ENCODE data around the gene GSTT2.
A peak's percentile ranks its signal among the peaks of the same experiment; 100 is the strongest.
"Not testable (repeated sequence)": the region's sequence is repeated elsewhere in the genome, so short reads cannot be mapped to it uniquely, and the experiment has no call there.

The GSTT2 gene

GRCh38 chr22:23979557-23980240 is at the start of gene GSTT2:
TSS of gene GSTT2 (plus strand) at chr22:23980134.
- DNase-seq, result not testable (repeated sequence)

GRCh38 chr22:23938328-23939016 is 41.5 kb upstream of the GSTT2 start:
- no peak for DNase-seq

- DNase-seq, result no peak
Observed at GRCh38 chr22:23939017-23939357, 40.9 kb upstream of the GSTT2 start.

DNA sequence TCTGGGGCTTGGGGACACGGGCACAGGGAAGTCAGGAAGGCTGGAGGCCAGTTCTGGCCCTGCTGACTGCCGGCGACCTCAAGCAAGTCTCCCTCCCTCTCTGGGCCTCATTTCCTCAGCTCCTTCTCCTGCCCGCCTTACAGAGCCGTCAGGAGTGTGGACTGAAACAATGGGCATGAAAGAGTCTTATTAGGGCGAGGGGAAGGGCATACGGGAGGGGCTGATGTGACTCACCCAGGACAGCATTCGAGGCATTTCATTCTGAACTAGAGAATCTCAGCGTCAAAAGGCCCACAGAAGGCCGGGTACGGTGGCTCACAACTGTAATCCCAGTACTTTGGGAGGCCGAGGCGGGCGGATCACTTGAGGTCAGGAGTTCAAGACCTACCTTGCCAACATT is 39.8 kb upstream of the GSTT2 start:
- DNase-seq, result not testable (repeated sequence)

- not testable (repeated sequence) for DNase-seq
Observed at GRCh38 chr22:23947391-23947790, 32.5 kb upstream of the GSTT2 start.

DNA sequence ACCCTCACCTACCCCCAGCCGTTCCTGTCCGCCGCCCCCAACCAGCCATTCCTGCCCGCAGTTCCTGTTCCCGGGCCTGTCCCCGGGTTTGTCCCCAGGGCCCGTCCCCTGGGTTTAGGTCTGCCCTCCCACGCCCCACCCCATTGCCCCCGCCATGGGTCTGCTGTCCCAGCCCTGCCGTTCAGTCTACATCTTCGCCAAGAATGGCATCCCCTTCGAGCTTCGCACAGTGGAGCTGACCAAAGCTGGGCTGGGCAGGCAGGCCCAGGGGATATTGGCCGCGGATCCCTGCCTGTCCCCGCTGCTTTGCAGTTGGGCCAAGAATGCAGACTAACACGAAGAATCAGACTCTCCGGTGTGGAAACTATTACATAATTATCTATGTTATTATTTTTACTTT is 30.2 kb upstream of the GSTT2 start:
- not testable (repeated sequence) for DNase-seq

GRCh38 chr22:23951383-23951782 is 28.6 kb upstream of the GSTT2 start:
- DNase-seq, result not testable (repeated sequence)

DNA sequence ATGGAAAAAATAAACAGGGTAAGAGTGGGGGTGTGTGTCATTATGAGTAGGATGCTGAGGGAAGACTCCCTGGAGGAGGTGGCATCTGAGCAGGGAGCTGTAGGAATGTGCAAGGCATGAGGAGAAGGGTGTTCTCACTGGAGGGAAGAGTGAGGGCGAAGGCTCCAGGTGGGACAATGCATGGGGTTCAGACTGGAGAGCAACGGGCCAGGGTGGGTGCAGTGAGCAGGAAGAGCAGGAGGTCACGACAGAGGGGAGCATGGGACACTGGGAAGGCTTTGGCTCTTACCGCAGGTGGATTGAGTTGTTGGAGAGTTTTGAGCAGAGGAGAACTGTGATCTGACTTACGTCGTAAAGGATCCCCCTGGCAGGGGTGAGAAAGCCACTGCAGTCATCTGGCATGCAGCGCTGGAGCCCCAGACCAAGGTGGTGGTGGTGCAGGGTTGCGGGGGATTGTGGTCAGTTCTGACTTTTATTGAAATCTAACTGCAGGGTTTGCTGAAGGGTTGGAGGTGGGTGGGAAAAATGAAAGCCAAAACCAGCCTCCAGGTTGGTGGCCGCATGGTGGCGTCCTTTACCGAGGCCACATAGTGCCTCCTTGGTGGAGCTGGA is 27.0 kb upstream of the GSTT2 start:
- DNase-seq, result not testable (repeated sequence)

- not testable (repeated sequence) for DNase-seq
Observed at GRCh38 chr22:23953485-23953884, 26.4 kb upstream of the GSTT2 start.

DNA sequence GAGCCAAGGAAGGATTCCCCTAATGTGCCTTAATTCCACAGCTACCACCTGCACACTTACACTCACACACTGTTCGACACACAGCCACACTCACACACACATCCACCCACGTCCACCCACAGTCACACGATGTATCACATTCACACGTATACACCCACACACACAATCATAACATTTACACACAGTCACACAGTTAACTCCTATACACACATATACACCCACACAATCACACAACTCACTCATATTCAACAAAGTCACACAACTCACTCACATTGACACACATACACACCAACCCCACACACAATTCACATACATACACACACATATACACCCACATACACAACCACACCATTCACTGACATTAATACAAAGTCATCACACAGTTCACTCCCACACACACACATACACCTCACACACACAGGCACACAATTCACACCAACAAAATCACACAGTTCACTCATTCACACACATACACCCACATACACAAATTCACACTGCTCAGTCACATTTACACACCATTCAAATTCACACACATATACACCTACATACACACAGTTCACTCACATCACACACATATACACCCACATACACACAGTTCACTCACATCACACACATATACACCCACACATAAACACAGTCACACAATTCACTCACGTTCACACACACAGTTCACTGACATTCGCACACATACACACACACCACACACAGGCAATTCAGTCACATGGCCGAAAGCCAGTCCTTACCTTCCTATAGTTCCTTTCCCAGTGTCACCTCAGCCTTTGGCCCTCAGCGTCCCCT is 25.5 kb upstream of the GSTT2 start:
- not testable (repeated sequence) for DNase-seq

- not testable (repeated sequence) for DNase-seq
Observed at GRCh38 chr22:23954991-23955305, 25.0 kb upstream of the GSTT2 start.

- DNase-seq, result not testable (repeated sequence)
Observed at GRCh38 chr22:23955886-23956285, 24.0 kb upstream of the GSTT2 start.

GRCh38 chr22:23956301-23956900 is 23.5 kb upstream of the GSTT2 start:
- DNase-seq, result peak; percentile 77

DNA sequence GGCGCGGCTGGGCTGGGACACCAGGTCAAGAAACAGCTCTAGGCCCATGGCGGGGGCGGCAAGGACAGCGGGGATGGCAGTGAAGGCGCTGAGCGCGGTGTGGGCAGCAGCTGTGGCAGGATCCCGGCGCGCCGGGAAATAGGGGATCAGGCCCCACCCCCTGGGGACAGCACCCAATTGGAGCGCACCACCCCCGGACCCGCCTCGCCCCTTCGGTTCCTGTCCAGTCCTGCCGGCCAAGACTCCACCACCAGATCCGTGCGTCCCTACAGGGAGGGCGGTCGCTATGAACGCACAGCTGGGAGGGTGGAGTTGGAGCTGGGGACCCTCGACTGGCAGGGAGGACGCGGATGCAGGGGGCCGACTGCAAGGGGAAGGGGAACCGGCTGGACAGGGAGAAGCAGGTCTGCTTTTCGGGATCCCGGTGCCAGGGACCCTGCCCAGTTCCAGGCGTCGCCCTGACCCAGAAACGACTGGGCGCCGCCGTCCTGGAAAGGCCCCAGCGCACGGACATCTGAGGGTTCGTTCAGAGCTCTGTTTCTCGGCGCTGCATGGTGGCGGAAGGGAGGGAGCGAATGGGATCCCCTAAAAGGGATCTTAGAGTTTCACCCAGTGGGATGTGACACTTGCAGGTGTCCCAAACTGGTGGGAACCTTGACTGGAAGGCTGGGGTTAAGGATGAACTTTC is 18.7 kb upstream of the GSTT2 start, which contains the start of gene GSTT2B:
Gene GSTT2B (minus strand): TSS at position 112 of the 688 bp plus-strand sequence. CDS start 64 bp downstream, at position 48.
- DNase-seq, result not testable (repeated sequence)

GRCh38 chr22:23966094-23966493 is 13.8 kb upstream of the GSTT2 start:
- DNase-seq, result not testable (repeated sequence)

GRCh38 chr22:23966568-23966967 is 13.4 kb upstream of the GSTT2 start, which contains the start of gene DDTL:
TSS of gene DDTL (plus strand) at chr22:23966888. CDS start at chr22:23966915, 27 bp downstream.
- not testable (repeated sequence) for DNase-seq

DNA sequence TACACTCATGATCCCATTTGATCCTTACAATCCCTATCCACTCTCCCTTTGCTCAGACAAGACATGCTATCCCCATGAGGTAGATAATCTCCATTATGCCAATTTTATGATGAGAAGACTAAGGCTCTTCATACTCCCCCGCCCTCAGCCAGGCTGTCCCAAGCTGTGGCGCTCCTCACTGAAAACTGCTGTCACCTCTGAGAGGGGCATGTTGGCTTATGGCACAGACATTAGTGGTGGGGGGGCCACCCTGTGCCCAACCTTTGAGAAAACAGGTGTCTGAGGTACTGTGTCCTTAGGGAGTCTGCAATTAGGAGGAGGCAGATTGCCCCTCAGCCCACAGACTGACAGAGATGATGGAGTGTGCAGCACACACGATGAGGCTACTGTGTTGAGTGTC is 10.9 kb upstream of the GSTT2 start:
- no peak for DNase-seq

DNA sequence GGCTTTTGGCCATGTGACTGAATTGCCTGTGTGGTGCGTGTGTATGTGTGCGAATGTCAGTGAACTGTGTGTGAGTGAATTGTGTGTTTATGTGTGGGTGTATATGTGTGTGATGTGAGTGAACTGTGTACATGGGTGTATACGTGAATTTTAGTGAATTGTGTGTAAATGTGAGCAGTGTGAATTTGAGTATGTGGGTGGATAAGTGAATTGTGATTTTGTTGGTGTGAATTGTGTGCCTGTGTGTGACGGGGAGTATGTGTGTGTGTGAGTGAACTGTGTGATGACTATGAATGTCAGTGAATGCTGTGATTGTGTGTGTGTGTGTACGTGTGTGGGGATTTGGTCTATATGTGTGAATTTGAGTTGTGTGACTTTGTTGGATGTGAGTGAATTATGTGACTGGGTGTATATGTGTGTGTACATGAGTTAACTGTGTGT is 9.7 kb upstream of the GSTT2 start:
- no peak for DNase-seq

- no peak for DNase-seq
Observed at GRCh38 chr22:23970816-23971486, 9.0 kb upstream of the GSTT2 start.

DNA sequence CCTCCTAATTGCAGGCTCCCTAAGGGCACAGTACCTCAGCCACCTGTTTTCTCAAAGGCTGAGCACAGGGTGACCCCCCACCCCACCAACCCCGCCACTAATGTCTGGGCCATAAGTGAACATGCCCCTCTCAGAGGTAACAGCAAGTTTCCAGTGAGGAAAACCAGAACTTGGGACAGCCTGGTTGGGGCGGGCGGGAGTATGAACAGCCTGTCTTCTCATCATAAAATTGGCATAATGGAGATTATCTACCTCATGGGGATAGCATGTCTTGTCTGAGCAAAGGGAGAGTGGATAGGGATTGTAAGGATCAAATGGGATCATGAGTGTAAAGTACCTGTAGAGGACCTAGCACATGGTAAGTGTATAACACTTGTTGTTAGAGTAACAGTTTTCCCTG is 8.0 kb upstream of the GSTT2 start:
- not testable (repeated sequence) for DNase-seq

GRCh38 chr22:23974345-23974744 is 5.6 kb upstream of the GSTT2 start, which contains the start of gene DDT:
TSS of gene DDT (minus strand) at chr22:23974441. CDS start at chr22:23974414, 27 bp downstream.
- DNase-seq, result not testable (repeated sequence)
